Hepatic stellate cell (primary cell): ENCODE measurements around the gene RAPGEF3.

Experiments
- DNase-seq: peaks from one replicate; pipeline ENCODE4 v3.0.0; 2011; ENCODE audit warnings: low spot score

The RAPGEF3 gene

GRCh38 chr12:47718531-47718930, 40.1 kb downstream of the RAPGEF3 start:
- no peak for DNase-seq

- DNase-seq = peak; percentile 95
Observed at GRCh38 chr12:47717443-47718193, 41.1 kb downstream of the RAPGEF3 start.

- DNase-seq = no peak
Observed at GRCh38 chr12:47717046-47717442, 41.6 kb downstream of the RAPGEF3 start.

GRCh38 chr12:47715877-47716548, 42.7 kb downstream of the RAPGEF3 start:
- DNase-seq = no peak

GRCh38 chr12:47715393-47715876, 43.2 kb downstream of the RAPGEF3 start:
- peak; percentile 55 for DNase-seq

GRCh38 chr12:47714826-47715386, 43.8 kb downstream of the RAPGEF3 start:
- no peak for DNase-seq

- DNase-seq = no peak
Observed at GRCh38 chr12:47712171-47712570, 46.5 kb downstream of the RAPGEF3 start.

- DNase-seq = no peak
Observed at GRCh38 chr12:47711448-47711847, 47.2 kb downstream of the RAPGEF3 start.

- DNase-seq = no peak
Observed at GRCh38 chr12:47710278-47710677, 48.4 kb downstream of the RAPGEF3 start.

GRCh38 chr12:47709671-47710070, 49.0 kb downstream of the RAPGEF3 start:
- DNase-seq = no peak

- DNase-seq = no peak
Observed at GRCh38 chr12:47709237-47709636, 49.4 kb downstream of the RAPGEF3 start.

GRCh38 chr12:47707905-47708543, 50.7 kb downstream of the RAPGEF3 start:
- DNase-seq = no peak

GRCh38 chr12:47707355-47707754, 51.3 kb downstream of the RAPGEF3 start:
- no peak for DNase-seq

- peak; percentile 88 for DNase-seq
Observed at GRCh38 chr12:47705566-47706425, 52.9 kb downstream of the RAPGEF3 start, which contains the start of gene RPAP3. Gene RPAP3 (minus strand): TSS chr12:47706030. CDS start chr12:47702840, 3,190 bp downstream.

- no peak for DNase-seq
Observed at GRCh38 chr12:47705229-47705565, 53.5 kb downstream of the RAPGEF3 start.

- no peak for DNase-seq
Observed at GRCh38 chr12:47704719-47705118, 54.0 kb downstream of the RAPGEF3 start.

- DNase-seq = no peak
Observed at GRCh38 chr12:47700263-47700662, 58.4 kb downstream of the RAPGEF3 start.

GRCh38 chr12:47698631-47699030, 60.0 kb downstream of the RAPGEF3 start:
- no peak for DNase-seq

GRCh38 chr12:47698055-47698454, 60.6 kb downstream of the RAPGEF3 start:
- no peak for DNase-seq

- no peak for DNase-seq
Observed at GRCh38 chr12:47689215-47689614, 69.5 kb downstream of the RAPGEF3 start.

GRCh38 chr12:47687636-47688035, 71.0 kb downstream of the RAPGEF3 start:
- DNase-seq = no peak
